Endothelial cell of umbilical vein (primary cell): Measurements from ENCODE around the gene FCRL2. TPM values are rescaled to one million over a fixed set of nuclear protein-coding genes. Genes with fewer than 3 reads are reported as not detected.

Source experiments
- BruUV-seq: library from RNA; stranded (reverse); fragments of 400-500 nt; replicated peaks from 2 replicates; lab custom pipeline; 2021; lab: Mats Ljungman, UMichigan
- CTCF ChIA-PET: fragments of 300-600, 350-600 bp; sonication (Branson Sonifier 250); formaldehyde crosslinking; loops from one replicate; lab custom pipeline; 2021; ENCODE audit warnings: antibody characterized with exemption, inconsistent platforms; lab: Charles Lee
- POLR2A ChIA-PET: fragments of 300-600, 350-600 bp; sonication (Branson Sonifier 250); formaldehyde crosslinking; loops from one replicate; lab custom pipeline; 2021; ENCODE audit warnings: antibody characterized with exemption, inconsistent platforms; lab: Charles Lee
- DNase-seq: peaks from one replicate; pipeline ENCODE4 v3.0.0-alpha.2; 2011; ENCODE audit warnings: low read depth, low spot score
- FAIRE-seq: peaks from 2 replicates; lab custom pipeline; 2011; peaks lifted over from hg19 to GRCh38; lab: Jason Lieb, UNC
- H2AFZ ChIP-seq: 2 replicates; pipeline ENCODE4 v1.6.0; 2012; ENCODE audit warnings: low read depth, low read length, control low read depth, inconsistent platforms
- H3K27ac ChIP-seq: 2 replicates; pipeline ENCODE4 v1.5.1; 2011; ENCODE audit warnings: low read depth, mild to moderate bottlenecking, control low read depth, low read length, moderate library complexity; ENCODE audit not compliant: insufficient read depth
- H3K27me3 ChIP-seq, 2 experiments: 2 replicates each; pipeline versions ENCODE4 v1.6.0 to v1.6.1; 2011; ENCODE audit warnings: low read length in 2 of 2, mixed read lengths in 1 of 2; ENCODE audit not compliant: control insufficient read depth in 2 of 2, insufficient read depth in 2 of 2
- H3K36me3 ChIP-seq, 2 experiments: 2 replicates in 1 of 2; 3 replicates in 1 of 2; pipeline ENCODE4 v1.5.1; 2011; ENCODE audit warnings: low read length in 2 of 2, mild to moderate bottlenecking in 1 of 2, moderate library complexity in 1 of 2; ENCODE audit not compliant: control insufficient read depth in 2 of 2, insufficient read depth in 2 of 2; ENCODE audit errors: extremely low read depth in 1 of 2
- H3K4me1 ChIP-seq: 3 replicates; pipeline ENCODE4 v1.5.1; 2011; ENCODE audit warnings: mild to moderate bottlenecking, low read length; ENCODE audit not compliant: control insufficient read depth, insufficient read depth; ENCODE audit errors: extremely low read depth
- H3K4me2 ChIP-seq: 2 replicates; pipeline ENCODE4 v1.6.1; 2011; ENCODE audit warnings: low read length, control low read depth, mixed read lengths; ENCODE audit not compliant: insufficient read depth
- H3K4me3 ChIP-seq, 3 experiments: fragments of 200-600 bp in 1 of 3; sonication (generic), shearing (Covaris generic) in 1 of 3; replicated peaks in 1 of 3; 2 replicates each; pipeline ENCODE4 v1.5.1; 2011 to 2016; ENCODE audit warnings: control low read depth in 3 of 3, low read length in 3 of 3, mild to moderate bottlenecking in 2 of 3, inconsistent platforms in 1 of 3, low read depth in 1 of 3, moderate library complexity in 1 of 3; ENCODE audit not compliant: insufficient read depth in 1 of 3
- H3K79me2 ChIP-seq: 2 replicates; pipeline ENCODE4 v1.6.0; 2012; ENCODE audit warnings: low read length, inconsistent platforms; ENCODE audit not compliant: control insufficient read depth, insufficient read depth
- H3K9ac ChIP-seq: replicated peaks from 2 replicates; pipeline ENCODE3; 2011; ENCODE audit warnings: low read length, control low read depth; ENCODE audit not compliant: insufficient read depth; ENCODE audit errors: extremely low read depth
- H3K9me1 ChIP-seq: replicated peaks from 3 replicates; pipeline ENCODE4 v1.6.0; 2011; ENCODE audit warnings: mild to moderate bottlenecking, low read length; ENCODE audit not compliant: control insufficient read depth, insufficient read depth; ENCODE audit errors: extremely low read depth
- H3K9me3 ChIP-seq: replicated peaks from 2 replicates; pipeline ENCODE4 v1.5.1; 2012; ENCODE audit warnings: low read length, inconsistent platforms; ENCODE audit not compliant: control insufficient read depth, insufficient read depth
- H4K20me1 ChIP-seq: replicated peaks from 2 replicates; pipeline ENCODE3; 2011; ENCODE audit warnings: mild to moderate bottlenecking, low read length; ENCODE audit not compliant: control insufficient read depth, insufficient read depth; ENCODE audit errors: extremely low read depth
- EZH2 ChIP-seq: IDR thresholded peaks from 2 replicates; pipeline ENCODE4 v1.6.1; 2012; ENCODE audit warnings: borderline replicate concordance, low read depth, mild to moderate bottlenecking, moderate library complexity, low read length, inconsistent platforms; ENCODE audit not compliant: severe bottlenecking
- FOS ChIP-seq: IDR thresholded peaks from 2 replicates; pipeline ENCODE4 v1.6.1; 2011; ENCODE audit warnings: mild to moderate bottlenecking, low read length, moderate library complexity, borderline replicate concordance; ENCODE audit not compliant: insufficient read depth
- GATA2 ChIP-seq: IDR thresholded peaks from 2 replicates; pipeline ENCODE4 v1.7.0; 2011; ENCODE audit warnings: low read depth, mild to moderate bottlenecking, moderate library complexity, mixed read lengths, low read length; ENCODE audit not compliant: insufficient read length, insufficient read depth
- JUN ChIP-seq: IDR thresholded peaks from 2 replicates; pipeline ENCODE4 v1.6.1; 2011; ENCODE audit warnings: borderline replicate concordance, low read depth; ENCODE audit not compliant: insufficient read length, insufficient read depth
- MYC ChIP-seq: IDR thresholded peaks from one replicate; pipeline ENCODE4 v1.6.1; 2011; ENCODE audit warnings: mild to moderate bottlenecking, low read depth, low read length
- POLR2A ChIP-seq: IDR thresholded peaks from 2 replicates; pipeline ENCODE4 v1.6.1; 2012; ENCODE audit warnings: low read depth, mild to moderate bottlenecking, control low read depth, low read length
- POLR2AphosphoS5 ChIP-seq: IDR thresholded peaks from 2 replicates; pipeline ENCODE4 v1.6.1; 2012; ENCODE audit warnings: low read depth, mild to moderate bottlenecking, control low read depth, low read length, moderate library complexity; ENCODE audit not compliant: insufficient read depth
- dilution Hi-C: fragments of 300-500 bp; cut with MboI; formaldehyde crosslinking; loops from one replicate; pipeline ENCODE4 v1.15.0; 2019; ENCODE audit warnings: low sequenced_read_pairs; ENCODE audit not compliant: extremely low pct_ligation_motif_present
- intact Hi-C: fragments of 100-400 bp; cut with micrococcal nuclease; formaldehyde crosslinking; loops from one replicate; pipeline ENCODE4 v1.10.0; 2022
- polyA plus RNA-seq, 4 experiments: library from polyadenylated mRNA; depleted of rRNA in 3 of 4; stranded (reverse) in 3 of 4; unstranded in 1 of 4; fragments of >200 nt; gene quantifications; 2 replicates each; pipeline versions ENCODE4 v1.2.1 to v1.2.3, GENCODE V29; 2011 to 2012; ENCODE audit warnings: missing spikeins in 1 of 4
- total RNA-seq: library from RNA; stranded (reverse); gene quantifications from 2 replicates; pipeline ENCODE4 v1.2.3, GENCODE V29; 2021
- TF ChIP-seq, protein P1 (sequence below): IDR thresholded peaks from 2 replicates; pipeline ENCODE4 v1.6.1; 2011; ENCODE audit not compliant: insufficient read depth, insufficient read length
- TF ChIP-seq, protein P2 (sequence below), 2 donors: IDR thresholded peaks; 1 replicate in 1 of 2; 2 replicates in 1 of 2; pipeline ENCODE4 v1.5.1; 2011; ENCODE audit warnings: low read length in 2 of 2, mild to moderate bottlenecking in 2 of 2, moderate library complexity in 2 of 2, control low read depth in 1 of 2, inconsistent platforms in 1 of 2, low read depth in 1 of 2; ENCODE audit not compliant: insufficient read depth in 1 of 2; ENCODE audit errors: extremely low read depth in 1 of 2

The FCRL2 gene
- total and polyA plus RNA-seq, 2 donors (not counting 3 experiments of a cell fraction or from before 2014, with no cell fraction given), result not detected

DNA sequence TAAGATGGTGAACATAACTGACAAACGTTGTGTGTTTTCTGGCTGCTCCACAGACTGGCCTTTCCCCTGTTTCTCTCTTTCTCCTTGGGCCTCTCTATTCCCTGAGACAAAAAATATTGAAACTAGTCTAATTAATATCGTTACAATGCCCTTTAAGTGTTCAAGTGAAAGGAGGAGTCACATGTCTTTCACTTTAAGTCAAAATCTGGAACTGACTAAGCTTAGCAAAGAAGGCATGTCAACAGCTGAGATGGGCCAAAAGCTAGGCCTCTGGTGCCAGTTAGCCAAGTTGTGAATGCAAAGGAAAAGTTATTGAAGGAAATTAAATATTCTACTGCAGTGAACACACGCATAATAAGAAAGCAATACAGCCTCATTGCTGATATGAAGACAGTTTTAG is 44.2 kb downstream of the FCRL2 start:
- H3K4me1 ChIP-seq, result no peaks in the 10 kb centered on the region
- no peaks in the 10 kb centered on the region for H3K36me3 ChIP-seq
- DNase-seq (no peak), FAIRE-seq (no peak)
- H3K27me3 ChIP-seq, result no peaks in the 10 kb centered on the region
- dilution Hi-C loops (no loop called here), intact Hi-C loops (no loop called here)
- no peaks in the 10 kb centered on the region for H3K9me3 ChIP-seq
- ChIA-PET CTCF (no interaction called here), POLR2A (no interaction called here)
- TF ChIP-seq EZH2 (no peak), GATA2 (no peak), MYC (no peak), POLR2AphosphoS5 (no peak), FOS (no peak), POLR2A (no peak), JUN (no peak)
- TF ChIP-seq, protein P1, sequence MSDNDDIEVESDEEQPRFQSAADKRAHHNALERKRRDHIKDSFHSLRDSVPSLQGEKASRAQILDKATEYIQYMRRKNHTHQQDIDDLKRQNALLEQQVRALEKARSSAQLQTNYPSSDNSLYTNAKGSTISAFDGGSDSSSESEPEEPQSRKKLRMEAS, result no peak
- TF ChIP-seq, protein P2, sequence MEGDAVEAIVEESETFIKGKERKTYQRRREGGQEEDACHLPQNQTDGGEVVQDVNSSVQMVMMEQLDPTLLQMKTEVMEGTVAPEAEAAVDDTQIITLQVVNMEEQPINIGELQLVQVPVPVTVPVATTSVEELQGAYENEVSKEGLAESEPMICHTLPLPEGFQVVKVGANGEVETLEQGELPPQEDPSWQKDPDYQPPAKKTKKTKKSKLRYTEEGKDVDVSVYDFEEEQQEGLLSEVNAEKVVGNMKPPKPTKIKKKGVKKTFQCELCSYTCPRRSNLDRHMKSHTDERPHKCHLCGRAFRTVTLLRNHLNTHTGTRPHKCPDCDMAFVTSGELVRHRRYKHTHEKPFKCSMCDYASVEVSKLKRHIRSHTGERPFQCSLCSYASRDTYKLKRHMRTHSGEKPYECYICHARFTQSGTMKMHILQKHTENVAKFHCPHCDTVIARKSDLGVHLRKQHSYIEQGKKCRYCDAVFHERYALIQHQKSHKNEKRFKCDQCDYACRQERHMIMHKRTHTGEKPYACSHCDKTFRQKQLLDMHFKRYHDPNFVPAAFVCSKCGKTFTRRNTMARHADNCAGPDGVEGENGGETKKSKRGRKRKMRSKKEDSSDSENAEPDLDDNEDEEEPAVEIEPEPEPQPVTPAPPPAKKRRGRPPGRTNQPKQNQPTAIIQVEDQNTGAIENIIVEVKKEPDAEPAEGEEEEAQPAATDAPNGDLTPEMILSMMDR (IDR thresholded peaks at IDR 0.05; ENCODE audit: extremely low read depth in 1 of 2, insufficient read depth in 1 of 2, low read depth in 1 of 2, low read length in 2 of 2), result no peak
- H3K4me3 ChIP-seq, result no peak overlapping the region
- H4K20me1 ChIP-seq, result no peaks in the 10 kb centered on the region
- no peaks in the 10 kb centered on the region for H3K9me1 ChIP-seq
- H2AFZ ChIP-seq, result no peak overlapping the region
- BruUV-seq, result no TSS peak
- no peak overlapping the region for H3K9ac ChIP-seq
- no peaks in the 10 kb centered on the region for H3K79me2 ChIP-seq
- H3K27ac ChIP-seq, result no peak overlapping the region
- H3K4me2 ChIP-seq, result no peak overlapping the region
